COLO829 (cell line): ENCODE measurements around the gene EID1.
"Not testable (repeated sequence)": the region's sequence is repeated elsewhere in the genome, so short reads cannot be mapped to it uniquely, and the experiment has no call there.

Experiments
- DNase-seq: peaks from one replicate; pipeline ENCODE4 v3.0.0; 2012; ENCODE audit warnings: low spot score

The EID1 gene

GRCh38 chr15:48910554-48910953, 32.6 kb downstream of the EID1 start:
- not testable (repeated sequence) for DNase-seq

DNA sequence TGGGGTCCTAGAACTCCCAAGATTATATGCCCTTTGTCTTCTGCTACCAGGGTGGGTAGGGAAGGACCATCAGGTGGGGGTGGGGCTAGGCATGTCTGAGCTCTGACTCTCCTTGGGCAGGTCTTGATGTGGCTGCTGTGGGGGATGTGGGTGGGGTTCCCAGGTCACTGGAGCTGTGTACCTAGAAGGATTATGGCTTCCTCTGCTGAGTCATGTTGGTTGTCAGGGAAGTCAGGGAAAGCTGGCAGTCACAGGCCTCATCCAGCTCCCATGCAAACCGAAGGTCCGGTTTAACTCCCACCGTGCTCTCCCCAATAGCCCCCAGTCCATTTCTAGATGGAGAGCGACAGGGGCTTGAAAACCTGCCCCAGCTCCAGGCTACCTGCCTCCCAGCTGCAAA, 35.2 kb downstream of the EID1 start:
- no peak for DNase-seq

GRCh38 chr15:48914717-48915116, 36.8 kb downstream of the EID1 start:
- DNase-seq: no peak

DNA sequence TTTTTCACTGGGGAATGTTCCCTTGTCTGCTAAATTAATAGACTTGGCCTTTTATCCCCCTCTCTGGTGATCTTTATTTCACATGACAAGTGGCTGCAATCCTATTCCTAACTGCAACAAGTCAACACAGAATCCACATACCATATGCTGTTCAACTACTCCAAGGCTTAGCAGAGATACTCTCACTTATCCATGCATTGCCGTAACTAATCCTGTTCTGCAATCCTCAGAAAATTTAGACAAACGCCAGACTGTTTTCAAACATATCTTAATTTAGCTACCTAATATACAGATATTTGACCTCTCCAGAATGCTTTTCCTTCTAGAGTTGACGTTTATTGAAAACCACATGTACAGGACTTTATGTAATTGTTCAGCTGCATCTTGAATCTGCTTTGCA, 37.9 kb downstream of the EID1 start:
- DNase-seq: no peak

DNA sequence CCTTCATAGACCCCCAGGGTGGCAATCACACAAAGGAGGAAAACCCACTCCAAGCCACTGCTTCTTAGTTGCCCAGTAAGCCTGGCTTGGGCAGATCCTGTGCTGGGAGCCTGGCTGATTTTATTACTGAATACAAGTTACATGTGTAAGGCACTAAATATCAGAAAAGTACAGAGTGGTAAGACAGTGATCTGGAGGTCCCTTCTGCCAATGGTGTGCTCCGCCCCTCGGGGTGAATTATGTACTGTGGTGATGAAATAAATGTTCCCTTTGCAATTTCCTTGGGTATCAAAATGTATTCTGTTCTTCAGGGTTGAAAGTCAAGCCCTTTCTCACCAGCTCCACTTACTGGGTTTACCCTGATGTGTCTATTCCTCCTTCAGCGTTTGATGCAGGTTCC, 38.8 kb downstream of the EID1 start:
- DNase-seq: no peak

- DNase-seq: no peak
Observed at GRCh38 chr15:48922046-48922445, 44.1 kb downstream of the EID1 start.

DNA sequence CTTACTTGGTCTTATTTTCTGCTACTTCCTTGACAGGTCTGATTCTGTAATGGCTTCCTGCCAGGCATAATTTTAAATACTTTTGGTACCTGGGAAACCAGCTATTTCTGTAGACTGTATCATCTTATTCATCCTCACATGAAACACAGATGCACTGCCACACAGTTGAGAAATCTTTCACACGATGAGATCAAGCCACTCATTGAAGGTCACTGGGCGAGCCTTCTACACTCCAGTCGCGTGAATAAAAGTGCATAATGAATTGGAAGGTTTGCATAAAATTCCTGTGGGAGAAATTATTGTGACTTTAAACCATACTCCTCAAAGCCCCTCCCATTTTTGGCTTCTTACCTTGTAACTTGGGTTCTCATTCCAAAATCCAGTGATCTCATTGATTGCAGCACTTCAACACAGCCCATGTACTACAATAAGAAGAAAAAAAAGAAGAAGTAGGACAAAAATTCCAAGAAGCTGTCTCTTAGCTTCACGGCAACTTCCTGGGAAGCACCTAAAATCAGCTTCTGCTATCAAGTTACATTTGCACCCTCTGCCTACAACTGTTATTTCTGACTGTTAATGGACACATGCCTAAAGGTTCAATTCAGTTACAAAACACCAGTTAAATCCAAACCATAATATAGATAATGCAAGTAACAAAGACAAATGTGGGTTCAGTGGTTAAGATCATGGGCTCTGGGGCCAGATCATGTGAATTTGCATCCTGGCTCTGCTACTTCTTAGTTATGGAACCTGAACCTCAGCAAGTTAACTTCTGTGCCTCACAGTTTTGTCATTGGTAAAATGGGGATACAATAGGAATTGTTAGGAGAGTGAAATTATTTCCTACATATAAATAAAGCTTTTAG, 46.8 kb downstream of the EID1 start:
- no peak for DNase-seq

DNA sequence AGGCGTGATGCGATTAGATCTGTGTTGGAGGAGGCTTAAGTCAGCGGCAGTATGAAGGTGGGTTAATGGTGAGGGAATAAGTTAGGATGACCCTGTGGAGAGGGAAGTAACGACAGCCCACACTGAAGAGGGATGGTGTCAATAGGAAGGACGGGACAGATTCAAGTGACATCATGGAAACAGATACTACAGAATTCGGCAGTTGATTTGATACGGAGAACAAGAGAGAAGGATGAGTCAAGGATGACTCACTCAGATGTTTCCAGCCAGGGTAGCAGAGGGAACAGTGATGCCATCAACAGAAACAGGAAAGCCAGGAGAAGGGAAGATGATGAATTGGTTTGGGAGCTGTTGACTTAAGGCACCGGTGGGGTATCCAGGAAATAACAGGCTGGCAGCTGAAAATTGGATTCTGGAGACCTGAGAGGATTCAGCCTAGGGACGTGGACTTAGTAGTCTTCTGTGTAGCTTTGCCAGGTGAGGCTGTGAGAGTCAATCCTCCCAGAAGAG, 47.8 kb downstream of the EID1 start:
- DNase-seq: peak; percentile 70

DNA sequence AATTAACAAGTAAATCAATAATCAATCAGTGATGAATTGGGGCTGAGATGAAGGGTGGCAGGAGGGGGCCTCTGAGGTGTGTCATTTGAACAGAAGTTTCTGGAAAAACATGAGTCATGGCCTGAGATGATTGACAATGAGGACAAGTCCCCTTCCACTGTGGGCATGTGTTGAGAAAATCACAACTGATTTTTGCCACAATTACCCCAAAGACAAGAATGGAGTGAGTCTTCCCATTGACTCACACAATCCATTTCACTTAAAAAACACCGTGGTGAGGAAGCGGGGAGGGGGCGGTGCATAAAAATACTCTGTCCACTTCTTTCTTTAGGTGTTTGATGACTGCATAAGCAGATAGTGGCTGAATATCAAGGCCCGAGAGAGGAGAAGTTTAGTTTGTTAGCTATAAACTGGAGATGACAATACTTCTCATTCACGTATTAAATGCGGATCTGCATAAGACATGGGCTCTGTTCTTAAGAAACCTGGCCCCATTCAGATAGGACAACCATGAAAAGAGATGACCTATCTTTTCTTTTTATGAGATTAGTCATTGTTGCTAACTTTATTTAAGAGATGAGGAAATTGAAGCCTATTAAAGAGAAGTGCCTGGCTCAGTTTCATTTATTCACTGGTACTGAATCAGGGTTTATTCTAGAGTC, 51.1 kb downstream of the EID1 start:
- DNase-seq: no peak

DNA sequence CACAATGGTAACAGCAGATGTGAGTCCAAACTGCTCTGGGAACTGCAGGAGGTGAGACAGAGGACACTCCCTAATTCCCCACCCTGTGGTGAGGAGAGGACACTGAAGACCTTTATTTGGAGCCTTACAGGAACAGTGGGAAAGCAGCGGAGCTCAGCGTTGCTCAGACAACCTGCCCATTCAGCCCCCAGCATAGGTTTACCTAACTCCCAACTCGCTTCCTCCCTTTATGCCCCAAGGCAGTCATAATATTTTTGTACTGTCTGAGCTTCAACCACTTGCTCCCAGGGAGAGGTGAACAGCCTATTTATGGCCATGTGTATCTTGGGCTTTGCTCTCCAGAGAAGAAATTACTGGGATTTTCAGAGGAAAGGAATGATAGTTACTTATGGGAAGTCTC, 51.7 kb downstream of the EID1 start:
- DNase-seq: no peak
